OCI-LY7 (cell line): Measurements from ENCODE around the gene DNAJC6. TPM values are rescaled to one million over a fixed set of nuclear protein-coding genes. Genes with fewer than 3 reads are reported as not detected.
"Not testable (repeated sequence)": the region's sequence is repeated elsewhere in the genome, so short reads cannot be mapped to it uniquely, and the experiment has no call there.

Experiments
- BruUV-seq: library from RNA; stranded (reverse); fragments of 400-500 nt; replicated peaks from 2 replicates; lab custom pipeline; 2021; lab: Mats Ljungman, UMichigan
- CTCF ChIA-PET: fragments of 300-600 bp; sonication (Branson Sonifier 250); formaldehyde crosslinking; loops from one replicate; lab custom pipeline; 2022; ENCODE audit warnings: antibody characterized with exemption; ENCODE audit not compliant: unreplicated experiment; lab: Charles Lee
- POLR2A ChIA-PET: fragments of 300-600 bp; sonication (Branson Sonifier 250); formaldehyde crosslinking; loops from one replicate; lab custom pipeline; 2022; ENCODE audit warnings: antibody characterized with exemption; lab: Charles Lee
- DNase-seq: peaks from one replicate; pipeline ENCODE4 v3.0.0-alpha.2; 2015; ENCODE audit warnings: low spot score
- H2AFZ ChIP-seq: fragments of 200-600 bp; sonication (generic), shearing (Covaris generic); 2 replicates; pipeline ENCODE4 v1.6.1; 2014; ENCODE audit warnings: mild to moderate bottlenecking, antibody characterized with exemption, low read length, moderate library complexity
- H3K27ac ChIP-seq: fragments of 200-600 bp; sonication (generic); 2 replicates; pipeline ENCODE4 v1.5.1; 2014; ENCODE audit warnings: mixed run types, low read depth, mild to moderate bottlenecking, moderate library complexity, low read length, inconsistent platforms; ENCODE audit not compliant: poor library complexity, severe bottlenecking
- H3K36me3 ChIP-seq: fragments of 200-600 bp; sonication (generic); 2 replicates; pipeline ENCODE4 v1.6.1; 2014; ENCODE audit warnings: mild to moderate bottlenecking, antibody characterized with exemption, low read length, moderate library complexity, mixed read lengths; ENCODE audit not compliant: insufficient read depth
- H3K4me1 ChIP-seq: fragments of 200-600 bp; sonication (generic); 2 replicates; pipeline ENCODE4 v1.5.1; 2014; ENCODE audit warnings: mild to moderate bottlenecking, low read length; ENCODE audit not compliant: insufficient read depth, poor library complexity, severe bottlenecking
- H3K4me2 ChIP-seq: fragments of 200-600 bp; sonication (generic); 2 replicates; pipeline ENCODE4 v1.6.1; 2014; ENCODE audit warnings: mild to moderate bottlenecking, low read length
- H3K4me3 ChIP-seq: fragments of 200-600 bp; sonication (generic); 2 replicates; pipeline ENCODE4 v1.5.1; 2014; ENCODE audit warnings: mild to moderate bottlenecking, low read depth, low read length; ENCODE audit not compliant: poor library complexity, severe bottlenecking
- H3K79me2 ChIP-seq: fragments of 200-600 bp; sonication (generic); 2 replicates; pipeline ENCODE4 v1.6.1; 2016; ENCODE audit warnings: low read depth, mild to moderate bottlenecking, low read length, moderate library complexity, mixed read lengths; ENCODE audit not compliant: insufficient read depth
- H3K9me2 ChIP-seq: fragments of 200-600 bp; sonication (generic); 2 replicates; pipeline ENCODE4 v1.6.1; 2016; ENCODE audit warnings: mild to moderate bottlenecking, low read length, mixed read lengths; ENCODE audit not compliant: insufficient read depth
- H3K9me3 ChIP-seq: fragments of 200-600 bp; sonication (generic); 2 replicates; pipeline ENCODE4 v1.6.1; 2014; ENCODE audit warnings: mild to moderate bottlenecking, mixed run types, low read length, mixed read lengths
- H4K20me1 ChIP-seq: fragments of 200-600 bp; sonication (generic); 2 replicates; pipeline ENCODE4 v1.6.1; 2014; ENCODE audit warnings: mild to moderate bottlenecking, antibody characterized with exemption, low read length, moderate library complexity, mixed read lengths; ENCODE audit not compliant: insufficient read depth
- CTCF ChIP-seq: fragments of 200-600 bp; sonication (generic); conservative IDR thresholded peaks from 2 replicates; pipeline ENCODE4 v1.5.1; 2014; ENCODE audit warnings: mild to moderate bottlenecking, antibody characterized with exemption, low read length, moderate library complexity, mixed read lengths
- EZH2phosphoT487 ChIP-seq: fragments of 200-600 bp; sonication (generic); IDR thresholded peaks from 2 replicates; pipeline ENCODE4 v1.6.1; 2018; ENCODE audit warnings: low read depth, borderline replicate concordance, mild to moderate bottlenecking, mixed run types, antibody characterized with exemption, low read length, moderate library complexity, mixed read lengths
- intact Hi-C: fragments of 100-400 bp; cut with micrococcal nuclease; formaldehyde crosslinking; loops from one replicate; pipeline ENCODE4 v1.10.0; 2022; ENCODE audit not compliant: unreplicated experiment
- total RNA-seq, 2 experiments: library from RNA; depleted of rRNA in 1 of 2; stranded (reverse); fragments of >200 nt in 1 of 2; shearing (Covaris generic) in 1 of 2; gene quantifications; 2 replicates each; pipeline ENCODE4 v1.2.3, GENCODE V29; 2014 to 2022

Gene DNAJC6
- total RNA-seq, 2 experiments from 2014 or later: 6.6 to 10.2 TPM

DNA sequence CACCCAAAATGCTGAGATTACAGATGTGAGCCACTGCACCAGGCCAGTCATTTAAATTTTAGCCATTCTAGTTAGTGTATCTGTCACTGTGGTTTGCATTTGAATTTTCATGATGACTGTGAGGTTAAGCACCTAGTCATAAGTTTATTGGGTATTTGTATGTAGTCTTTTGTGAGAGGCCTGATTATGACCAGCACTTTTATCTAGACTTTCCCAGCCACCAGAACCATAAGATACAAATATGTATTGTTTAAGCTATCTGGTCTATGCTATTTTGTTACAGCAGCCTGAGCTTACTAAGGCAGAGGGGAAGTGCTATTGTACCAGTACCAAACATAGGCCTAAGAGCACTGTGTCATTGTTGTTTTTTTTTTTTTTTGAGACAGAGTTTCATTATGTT is 19.9 kb upstream of the DNAJC6 start:
- Histone ChIP-seq H3K9me3 (no peaks in the 10 kb centered on the region), H3K9me2 (no peaks in the 10 kb centered on the region; the same call in 1 of the 2 replicates), H3K79me2 (no peaks in the 10 kb centered on the region), H3K27ac (no peak overlapping the region), H3K4me1 (no peaks in the 10 kb centered on the region), H3K4me2 (no peak overlapping the region), H3K4me3 (no peak overlapping the region), H3K36me3 (no peaks in the 10 kb centered on the region), H4K20me1 (peaks cover 4% of the 10 kb centered on the region; the same call in 1 of the 2 replicates), H2AFZ (no peak overlapping the region)
- POLR2A ChIA-PET: interaction anchor here (0.7 to 0.8 kb wide), 4 partner anchors 9 to 36 kb away, joined by 3 to 4 read pairs (median 4); no protein-coding TSS in a partner anchor
- CTCF ChIA-PET: no interaction called here
- intact Hi-C loops: loop anchor here (10.0 kb wide), 2 partner anchors 325 to 985 kb away; partner anchors contain the start of gene JAK1
- no peak for DNase-seq
- no TSS peak for BruUV-seq
- TF ChIP-seq CTCF (no peak), EZH2phosphoT487 (no peak)

DNA sequence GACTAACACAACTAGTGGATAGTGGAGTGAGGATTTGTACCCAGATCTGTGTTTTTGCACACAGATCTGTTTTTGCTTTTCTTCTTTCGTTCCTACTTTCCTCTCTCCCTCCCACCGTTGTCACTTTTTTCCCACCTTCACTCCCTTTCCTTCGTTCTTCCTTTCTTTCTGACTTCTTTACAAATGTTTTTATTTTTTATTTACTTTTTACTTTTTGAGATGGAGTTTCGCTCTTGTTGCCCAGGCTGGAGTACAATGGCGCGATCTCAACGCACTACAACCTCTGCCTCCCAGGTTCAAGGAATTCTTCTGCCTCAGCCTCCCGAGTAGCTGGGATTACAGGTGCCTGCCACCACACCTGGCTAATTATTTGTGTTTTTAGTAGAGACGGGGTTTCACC is 17.5 kb upstream of the DNAJC6 start:
- H4K20me1 ChIP-seq, H3K79me2 ChIP-seq, H3K4me2 ChIP-seq, H2AFZ ChIP-seq, H3K36me3 ChIP-seq, H3K4me1 ChIP-seq, intact Hi-C loops, BruUV-seq, POLR2A ChIA-PET, DNase-seq, H3K9me3 ChIP-seq, H3K9me2 ChIP-seq, CTCF ChIA-PET, H3K27ac ChIP-seq, H3K4me3 ChIP-seq: not testable (repeated sequence)

DNA sequence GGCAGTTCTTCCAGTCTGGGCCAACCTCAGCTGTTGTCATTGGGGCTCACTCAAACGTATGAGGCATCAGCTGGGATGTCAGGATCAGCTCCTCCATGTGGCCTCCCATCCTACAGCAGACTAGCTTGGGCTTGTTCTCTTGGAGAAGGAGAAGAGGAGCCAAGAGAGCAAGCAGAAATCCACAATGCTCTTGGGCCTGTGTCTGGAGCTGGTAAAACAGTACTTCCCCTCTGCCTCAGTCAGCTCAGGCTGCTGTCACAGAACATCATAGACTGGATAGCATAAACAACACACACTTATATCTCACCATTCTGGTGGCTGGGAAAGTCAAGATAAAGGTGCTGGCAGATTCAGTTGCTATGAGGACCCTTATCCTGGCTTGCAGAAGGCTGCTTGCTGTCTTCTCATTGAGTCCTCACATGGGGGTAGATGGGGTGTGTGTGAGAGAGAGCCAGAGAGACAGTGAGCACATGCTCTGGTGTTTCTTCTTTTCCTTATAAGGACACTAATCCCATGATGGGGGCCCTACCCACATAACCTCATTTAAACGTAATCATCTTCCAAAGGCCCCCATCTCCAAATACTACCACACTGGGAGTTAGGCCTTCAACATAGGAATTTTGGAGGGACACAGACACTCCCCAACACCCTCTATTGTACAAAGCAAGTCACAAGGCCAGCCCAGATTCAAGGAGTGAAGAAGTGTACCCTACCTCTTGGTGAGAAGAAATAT is 16.3 kb upstream of the DNAJC6 start:
- no peak overlapping the region for H3K4me3 ChIP-seq
- no peaks in the 10 kb centered on the region for H3K4me1 ChIP-seq
- no peak for TF ChIP-seq EZH2phosphoT487
- TF ChIP-seq CTCF: no peak
- intact Hi-C loops: no loop called here
- H3K9me2 ChIP-seq: no peaks in the 10 kb centered on the region; the same call in 1 of the 2 replicates
- ChIA-PET POLR2A (no interaction called here), CTCF (no interaction called here)
- H2AFZ ChIP-seq: no peak overlapping the region
- no peaks in the 10 kb centered on the region for H3K9me3 ChIP-seq
- H3K27ac ChIP-seq: no peak overlapping the region
- H3K79me2 ChIP-seq: no peaks in the 10 kb centered on the region
- H3K4me2 ChIP-seq: no peak overlapping the region
- no peaks in the 10 kb centered on the region for H3K36me3 ChIP-seq
- H4K20me1 ChIP-seq: peaks cover 4% of the 10 kb centered on the region; the same call in 1 of the 2 replicates
- no TSS peak for BruUV-seq
- DNase-seq: no peak
